T-helper 1 cell treated with Interleukin-12 subunit alpha and Interleukin-12 subunit beta and Interleukin-4 antibody, amounts not matched to agents 30 μg/mL and 1 μg/mL, for 36 hours (primary cell): ENCODE results near the gene THY1.

Experiments used
- H3K27ac Mint-ChIP-seq: one replicate; pipeline ENCODE4 v1.8.0; 2021; ENCODE audit warnings: mild to moderate bottlenecking, mixed read lengths
- H3K27me3 Mint-ChIP-seq: one replicate; pipeline ENCODE4 v1.8.0; 2021; ENCODE audit warnings: low read depth, mixed read lengths
- H3K36me3 Mint-ChIP-seq: one replicate; pipeline ENCODE4 v1.8.0; 2021; ENCODE audit warnings: low read depth, mixed read lengths
- H3K4me1 Mint-ChIP-seq: one replicate; pipeline ENCODE4 v1.8.0; 2021; ENCODE audit warnings: low read depth, mixed read lengths
- H3K4me3 Mint-ChIP-seq: one replicate; pipeline ENCODE4 v1.8.0; 2021; ENCODE audit warnings: mild to moderate bottlenecking, moderate library complexity, mixed read lengths
- H3K9me3 Mint-ChIP-seq: one replicate; pipeline ENCODE4 v1.8.0; 2021; ENCODE audit warnings: mixed read lengths

THY1 gene

GRCh38 chr11:119368121-119369034, 54.6 kb downstream of the THY1 start:
- Mint-ChIP-seq H3K27me3 (peaks cover 37% of the 10 kb centered on the region), H3K4me1 (peaks cover 2% of the 10 kb centered on the region), H3K9me3 (no peaks in the 10 kb centered on the region), H3K36me3 (no peaks in the 10 kb centered on the region), H3K4me3 (no peak overlapping the region), H3K27ac (no peak overlapping the region)

DNA sequence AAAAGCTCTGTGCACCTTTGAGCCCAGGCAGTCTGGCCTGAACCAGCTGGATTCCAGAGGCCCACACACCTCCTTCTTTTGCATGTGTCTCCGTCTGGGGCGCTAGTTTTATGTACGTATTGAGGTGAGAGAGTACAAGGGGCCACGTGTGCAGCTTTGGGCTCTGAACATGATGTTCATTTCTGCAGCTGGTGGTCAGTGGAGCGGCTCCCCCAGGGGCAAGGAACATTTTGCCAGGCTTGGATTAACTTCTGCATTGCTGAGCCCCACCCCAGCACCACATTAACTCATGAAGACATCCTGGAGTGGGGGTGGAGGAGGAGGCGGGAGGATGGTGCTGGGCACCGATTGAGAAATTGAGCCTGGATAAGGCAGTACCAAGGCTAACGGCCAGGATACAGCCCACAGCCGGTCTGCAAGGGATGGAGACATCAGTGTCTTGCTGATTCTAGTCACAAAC, 55.3 kb downstream of the THY1 start:
- no peak overlapping the region for H3K4me3 Mint-ChIP-seq
- no peaks in the 10 kb centered on the region for H3K36me3 Mint-ChIP-seq
- peaks cover 2% of the 10 kb centered on the region for H3K4me1 Mint-ChIP-seq
- H3K9me3 Mint-ChIP-seq, result no peaks in the 10 kb centered on the region
- no peak overlapping the region for H3K27ac Mint-ChIP-seq
- H3K27me3 Mint-ChIP-seq, result peaks cover 43% of the 10 kb centered on the region
